IMR-90 (cell line): ENCODE measurements around the gene AASS. TPM values are rescaled to one million over a fixed set of nuclear protein-coding genes. Genes with fewer than 3 reads are reported as not detected.

Experiments used
- ATAC-seq: fragments of 200-7000 bp; cut with Tn5 transposase; 2 replicates; pipeline ENCODE4 v1.9.1; 2020; ENCODE audit warnings: low read depth, mild to moderate bottlenecking, moderate library complexity
- BruUV-seq: library from RNA; stranded (reverse); fragments of 400-500 nt; replicated peaks from 2 replicates; lab custom pipeline; 2021; lab: Mats Ljungman, UMichigan
- CTCF ChIA-PET: fragments of 300-600 bp; formaldehyde crosslinking; extraction: SDS; loops from one replicate; lab custom pipeline; 2021; ENCODE audit warnings: antibody characterized with exemption; lab: Yijun Ruan, JAX
- POLR2A ChIA-PET: fragments of 300-600 bp; sonication (Branson Sonifier 250); formaldehyde crosslinking; loops from one replicate; lab custom pipeline; 2022; ENCODE audit warnings: antibody characterized with exemption; ENCODE audit not compliant: unreplicated experiment; lab: Charles Lee
- DNase-seq: peaks from one replicate; pipeline ENCODE4 v3.0.0; 2013
- H2AFZ ChIP-seq: replicated peaks from 2 replicates; pipeline ENCODE3; 2013; ENCODE audit warnings: low read length, mild to moderate bottlenecking; ENCODE audit not compliant: poor library complexity
- H2AK5ac ChIP-seq: 2 replicates; pipeline ENCODE4 v1.6.1; 2013; ENCODE audit warnings: low read depth, low read length, inconsistent platforms
- H2AK9ac ChIP-seq: replicated peaks from 2 replicates; pipeline ENCODE3; 2013; ENCODE audit warnings: mild to moderate bottlenecking, low read depth, low read length, moderate library complexity; ENCODE audit not compliant: poor library complexity
- H2BK120ac ChIP-seq: 2 replicates; pipeline ENCODE4 v1.6.1; 2013; ENCODE audit warnings: low read depth, low read length, inconsistent platforms
- H2BK15ac ChIP-seq: 3 replicates; pipeline ENCODE4 v1.6.1; 2013; ENCODE audit warnings: low read depth, low read length, inconsistent platforms
- H2BK20ac ChIP-seq: 2 replicates; pipeline ENCODE4 v1.6.1; 2013; ENCODE audit warnings: low read depth, mild to moderate bottlenecking, inconsistent platforms, low read length, moderate library complexity
- H2BK5ac ChIP-seq: 2 replicates; pipeline ENCODE4 v1.6.1; 2013; ENCODE audit warnings: mild to moderate bottlenecking, low read depth, low read length, inconsistent platforms; ENCODE audit not compliant: poor library complexity, severe bottlenecking
- H3K14ac ChIP-seq: replicated peaks from 2 replicates; pipeline ENCODE4 v1.6.1; 2013; ENCODE audit warnings: low read depth, low read length, inconsistent platforms
- H3K18ac ChIP-seq: 2 replicates; pipeline ENCODE4 v1.6.1; 2013; ENCODE audit warnings: low read depth, low read length, control low read depth
- H3K23ac ChIP-seq: 2 replicates; pipeline ENCODE4 v1.6.1; 2013; ENCODE audit warnings: low read depth, low read length, inconsistent platforms
- H3K27ac ChIP-seq: 2 replicates; pipeline ENCODE4 v1.5.1; 2013; ENCODE audit warnings: mild to moderate bottlenecking, control low read depth, low read length; ENCODE audit not compliant: insufficient read depth
- H3K27me3 ChIP-seq: 2 replicates; pipeline ENCODE4 v1.6.1; 2013; ENCODE audit warnings: low read length; ENCODE audit not compliant: control insufficient read depth, insufficient read depth
- H3K36me3 ChIP-seq: 2 replicates; pipeline ENCODE4 v1.6.1; 2013; ENCODE audit warnings: low read length, mixed read lengths; ENCODE audit not compliant: control insufficient read depth, insufficient read depth
- H3K4ac ChIP-seq: 2 replicates; pipeline ENCODE4 v1.6.1; 2013; ENCODE audit warnings: low read depth, low read length, inconsistent platforms
- H3K4me1 ChIP-seq: 2 replicates; pipeline ENCODE4 v1.6.1; 2013; ENCODE audit warnings: low read length, mixed read lengths; ENCODE audit not compliant: control insufficient read depth, insufficient read depth
- H3K4me2 ChIP-seq: 2 replicates; pipeline ENCODE4 v1.6.1; 2013; ENCODE audit warnings: low read depth, mild to moderate bottlenecking, control low read depth, low read length, moderate library complexity
- H3K4me3 ChIP-seq: 2 replicates; pipeline ENCODE4 v1.5.1; 2013; ENCODE audit warnings: low read depth, mild to moderate bottlenecking, control low read depth, low read length, moderate library complexity; ENCODE audit not compliant: insufficient read depth
- H3K56ac ChIP-seq: 2 replicates; pipeline ENCODE4 v1.6.1; 2013; ENCODE audit warnings: low read length, inconsistent platforms; ENCODE audit not compliant: insufficient read depth; ENCODE audit errors: extremely low read depth
- H3K79me1 ChIP-seq, 2 experiments: 2 replicates each; pipeline ENCODE4 v1.6.1; 2013; ENCODE audit warnings: low read length in 2 of 2, inconsistent platforms in 1 of 2, low read depth in 1 of 2
- H3K9ac ChIP-seq: 2 replicates; pipeline ENCODE4 v1.6.1; 2013; ENCODE audit warnings: low read depth, low read length, control low read depth
- H3K9me1 ChIP-seq: 2 replicates; pipeline ENCODE4 v1.6.1; 2013; ENCODE audit warnings: low read length, inconsistent platforms; ENCODE audit not compliant: insufficient read depth
- H3K9me3 ChIP-seq: 2 replicates; pipeline ENCODE4 v1.6.1; 2013; ENCODE audit warnings: low read length; ENCODE audit not compliant: control insufficient read depth, insufficient read depth
- H4K20me1 ChIP-seq: 2 replicates; pipeline ENCODE4 v1.6.1; 2013; ENCODE audit warnings: low read length, inconsistent platforms; ENCODE audit not compliant: insufficient read depth
- H4K5ac ChIP-seq: 2 replicates; pipeline ENCODE4 v1.6.1; 2013; ENCODE audit warnings: mild to moderate bottlenecking, low read depth, low read length, control low read depth
- H4K8ac ChIP-seq, 2 experiments: 2 replicates each; pipeline ENCODE4 v1.6.1; 2013; ENCODE audit warnings: low read depth in 2 of 2, low read length in 2 of 2, control low read depth in 1 of 2, inconsistent platforms in 1 of 2
- H4K91ac ChIP-seq: 2 replicates; pipeline ENCODE4 v1.6.1; 2013; ENCODE audit warnings: low read depth, low read length, inconsistent platforms; ENCODE audit not compliant: insufficient read depth
- BHLHE40 ChIP-seq: fragments of 150-350 bp; IDR thresholded peaks from 2 replicates; pipeline ENCODE4 v1.6.1; 2016; ENCODE audit warnings: mild to moderate bottlenecking, low read depth, low read length
- CEBPB ChIP-seq: IDR thresholded peaks from 2 replicates; pipeline ENCODE4 v1.6.1; 2012; ENCODE audit warnings: low read depth, low read length, improper control_type of control experiment
- CHD1 ChIP-seq: IDR thresholded peaks from 2 replicates; pipeline ENCODE4 v1.6.1; 2012; ENCODE audit warnings: low read depth, low read length, improper control_type of control experiment
- CTCF ChIP-seq: conservative IDR thresholded peaks from 2 replicates; pipeline ENCODE4 v1.5.1; 2012; ENCODE audit warnings: mild to moderate bottlenecking, low read depth, low read length, improper control_type of control experiment
- ELK1 ChIP-seq: fragments of 150-350 bp; IDR thresholded peaks from 2 replicates; pipeline ENCODE4 v1.6.1; 2016; ENCODE audit warnings: low read depth, mild to moderate bottlenecking, low read length, moderate library complexity, borderline replicate concordance
- FOS ChIP-seq: fragments of 150-350 bp; IDR thresholded peaks from 2 replicates; pipeline ENCODE4 v1.6.1; 2016; ENCODE audit warnings: low read depth, low read length
- MAFK ChIP-seq: IDR thresholded peaks from 2 replicates; pipeline ENCODE4 v1.6.1; 2012; ENCODE audit warnings: low read depth, low read length, improper control_type of control experiment
- MAZ ChIP-seq: IDR thresholded peaks from 2 replicates; pipeline ENCODE4 v1.6.1; 2012; ENCODE audit warnings: low read depth, mild to moderate bottlenecking, low read length, improper control_type of control experiment, moderate library complexity, borderline replicate concordance
- MXI1 ChIP-seq: IDR thresholded peaks from 2 replicates; pipeline ENCODE4 v1.6.1; 2012; ENCODE audit warnings: low read depth, mild to moderate bottlenecking, low read length, moderate library complexity, borderline replicate concordance
- NFE2L2 ChIP-seq: fragments of 150-350 bp; IDR thresholded peaks from 2 replicates; pipeline ENCODE4 v1.6.1; 2016; ENCODE audit warnings: low read depth, mild to moderate bottlenecking, low read length
- POLR2A ChIP-seq: IDR thresholded peaks from 2 replicates; pipeline ENCODE4 v1.6.1; 2012; ENCODE audit warnings: mild to moderate bottlenecking, low read depth, low read length
- RAD21 ChIP-seq: IDR thresholded peaks from 2 replicates; pipeline ENCODE4 v1.6.1; 2012; ENCODE audit warnings: low read length, improper control_type of control experiment
- RCOR1 ChIP-seq: IDR thresholded peaks from 2 replicates; pipeline ENCODE4 v1.6.1; 2012; ENCODE audit warnings: mild to moderate bottlenecking, low read length, improper control_type of control experiment; ENCODE audit not compliant: insufficient replicate concordance
- RFX5 ChIP-seq: IDR thresholded peaks from 2 replicates; pipeline ENCODE4 v1.8.0; 2012; ENCODE audit warnings: low read depth, mild to moderate bottlenecking, low read length, moderate library complexity
- SMC3 ChIP-seq: fragments of 150-350 bp; IDR thresholded peaks from 2 replicates; pipeline ENCODE4 v1.6.1; 2016; ENCODE audit warnings: low read depth, mild to moderate bottlenecking, antibody characterized with exemption, low read length, moderate library complexity
- USF2 ChIP-seq: fragments of 150-350 bp; IDR thresholded peaks from 2 replicates; pipeline ENCODE4 v1.6.1; 2017; ENCODE audit warnings: mild to moderate bottlenecking, antibody characterized with exemption, low read length, low read depth
- WGBS, 2 experiments: methylation state at CpG; one replicate each; pipeline versions ENCODE4 v1.1.5 to v1.1.7; 2013; ENCODE audit warnings: missing lambda C conversion rate in 2 of 2; ENCODE audit not compliant: insufficient read length in 1 of 2; ENCODE audit errors: extremely low coverage in 2 of 2; 5-methylcytosine and 5-hydroxymethylcytosine counted together
- dilution Hi-C: fragments of 300-500 bp; cut with HindIII; formaldehyde crosslinking; loops from one replicate; pipeline ENCODE4 v1.14.3; 2018; ENCODE audit warnings: low sequenced_read_pairs; ENCODE audit not compliant: unreplicated experiment
- in situ Hi-C: fragments of 300-500 bp; cut with MboI; formaldehyde crosslinking; loops from 3 replicates; pipeline ENCODE4 v1.14.3; 2019; ENCODE audit warnings: low sequenced_read_pairs, inconsistent platforms, mixed read lengths
- intact Hi-C: fragments of 100-400 bp; cut with micrococcal nuclease; formaldehyde crosslinking; loops from 2 replicates; pipeline ENCODE4 v1.10.0; 2022
- polyA plus RNA-seq, 3 experiments: library from polyadenylated mRNA; depleted of rRNA; stranded (reverse); fragments of >200 nt; gene quantifications; 2 replicates each; pipeline ENCODE4 v1.2.3, GENCODE V29; 2012; ENCODE audit warnings: low replicate concordance in 1 of 3
- total RNA-seq: library from RNA; depleted of rRNA; stranded (reverse); fragments of >200 nt; gene quantifications from 2 replicates; pipeline ENCODE4 v1.2.3, GENCODE V29; 2012

Gene AASS
- total and polyA plus RNA-seq, 2 of the 4 experiments (the other 2 are of a cell fraction), result 6.1 to 12.9 TPM

GRCh38 chr7:122132341-122132740, 11.7 kb downstream of the AASS start:
- no peak overlapping the region for H3K4me2 ChIP-seq
- no peak overlapping the region for H4K91ac ChIP-seq
- no peak overlapping the region for H2AK9ac ChIP-seq

More at GRCh38 chr7:122132341-122132740, 11.7 kb downstream of the AASS start:
- H3K23ac ChIP-seq, result no peak overlapping the region
- no peak overlapping the region for H3K18ac ChIP-seq
- no peak overlapping the region for H3K56ac ChIP-seq
- TF ChIP-seq USF2 (no peak), BHLHE40 (no peak), POLR2A (no peak), RAD21 (no peak), CHD1 (no peak), ELK1 (no peak), SMC3 (no peak), CTCF (no peak), RCOR1 (no peak), NFE2L2 (no peak), RFX5 (no peak), MXI1 (no peak), FOS (no peak), MAFK (no peak), CEBPB (no peak), MAZ (no peak)
- H2AK5ac ChIP-seq, result no peak overlapping the region
- no peak overlapping the region for H3K4me3 ChIP-seq
- BruUV-seq, result no TSS peak
- ATAC-seq, result peak; percentile 43
- no peaks in the 10 kb centered on the region; the same call in 1 of the 2 replicates for H4K20me1 ChIP-seq
- H3K79me1 ChIP-seq, result peaks cover 3 to 18% of the 10 kb centered on the region in 2 experiments
- dilution Hi-C loops (no loop called here), intact Hi-C loops (loop anchor here (5.0 kb wide), 1 partner anchor 35 kb away; no protein-coding TSS in a partner anchor), in situ Hi-C loops (no loop called here)
- WGBS, 2 experiments, result no CpG with 5 or more reads among the region's 2 CpGs
- DNase-seq, result peak; percentile 66
- no peaks in the 10 kb centered on the region for H3K9me1 ChIP-seq
- H2AFZ ChIP-seq, result no peak overlapping the region
- H3K36me3 ChIP-seq, result no peaks in the 10 kb centered on the region; the same call in 1 of the 2 replicates
- H3K9me3 ChIP-seq, result no peaks in the 10 kb centered on the region
- H2BK15ac ChIP-seq, result no peak overlapping the region
- no peak overlapping the region for H4K8ac ChIP-seq
- no peak overlapping the region for H3K9ac ChIP-seq
- ChIA-PET CTCF (no interaction called here), POLR2A (no interaction called here)
- no peak overlapping the region for H3K27ac ChIP-seq
- H2BK20ac ChIP-seq, result no peak overlapping the region
- no peak overlapping the region for H3K14ac ChIP-seq
- no peaks in the 10 kb centered on the region for H3K27me3 ChIP-seq
- no peak overlapping the region for H2BK5ac ChIP-seq
- no peak overlapping the region for H2BK120ac ChIP-seq
- H3K4me1 ChIP-seq, result peaks cover 7% of the 10 kb centered on the region
- H4K5ac ChIP-seq, result no peak overlapping the region
- no peak overlapping the region for H3K4ac ChIP-seq
